Neuronal stem cell (in vitro differentiated cells): Measurements from ENCODE around the gene CNOT6L.

Source experiments
- DNase-seq: peaks from one replicate; pipeline ENCODE4 v3.0.0-alpha.2; 2013; ENCODE audit warnings: low spot score
- H2AFZ ChIP-seq: one replicate; pipeline ENCODE4 v1.6.1; 2013; ENCODE audit warnings: mild to moderate bottlenecking, low read length, inconsistent platforms
- H2AK5ac ChIP-seq: 2 replicates; pipeline ENCODE4 v1.6.1; 2013; ENCODE audit warnings: low read depth, mild to moderate bottlenecking, inconsistent platforms, low read length, moderate library complexity, mixed read lengths
- H2BK120ac ChIP-seq: 2 replicates; pipeline ENCODE4 v1.6.1; 2013; ENCODE audit warnings: low read depth, mild to moderate bottlenecking, inconsistent platforms, low read length, moderate library complexity, mixed read lengths
- H2BK12ac ChIP-seq: one replicate; pipeline ENCODE4 v1.6.1; 2013; ENCODE audit warnings: low read length, inconsistent platforms
- H2BK15ac ChIP-seq: 2 replicates; pipeline ENCODE4 v1.6.1; 2013; ENCODE audit warnings: mild to moderate bottlenecking, low read length, inconsistent platforms, mixed read lengths
- H2BK5ac ChIP-seq: one replicate; pipeline ENCODE4 v1.6.1; 2013; ENCODE audit warnings: inconsistent platforms, mild to moderate bottlenecking, low read length, moderate library complexity
- H3K14ac ChIP-seq: one replicate; pipeline ENCODE4 v1.6.1; 2013; ENCODE audit warnings: low read length, inconsistent platforms
- H3K18ac ChIP-seq: 2 replicates; pipeline ENCODE4 v1.6.1; 2013; ENCODE audit warnings: low read length, inconsistent platforms
- H3K23ac ChIP-seq: 2 replicates; pipeline ENCODE4 v1.6.1; 2013; ENCODE audit warnings: low read depth, mild to moderate bottlenecking, mixed read lengths, low read length, inconsistent platforms; ENCODE audit not compliant: poor library complexity
- H3K27ac ChIP-seq: replicated peaks from 3 replicates; pipeline ENCODE4 v1.5.1; 2013; ENCODE audit warnings: low read length, inconsistent platforms
- H3K27me3 ChIP-seq, 3 experiments: 2 replicates each; pipeline ENCODE4 v1.6.1; 2013; ENCODE audit warnings: low read length in 3 of 3, mild to moderate bottlenecking in 2 of 3, inconsistent platforms in 1 of 3, low read depth in 1 of 3, mixed read lengths in 1 of 3, moderate library complexity in 1 of 3; ENCODE audit not compliant: control insufficient read depth in 3 of 3, insufficient read depth in 3 of 3
- H3K36me3 ChIP-seq, 2 donors: replicated peaks in 1 of 2; 2 replicates each; pipeline ENCODE4 v1.6.1; 2013; ENCODE audit warnings: low read length in 2 of 2; ENCODE audit not compliant: control insufficient read depth in 2 of 2, insufficient read depth in 2 of 2
- H3K4ac ChIP-seq: 2 replicates; pipeline ENCODE4 v1.6.1; 2013; ENCODE audit warnings: inconsistent platforms, mild to moderate bottlenecking, low read length, moderate library complexity
- H3K4me1 ChIP-seq, 2 donors: 1 replicate in 1 of 2; 2 replicates in 1 of 2; pipeline ENCODE4 v1.6.1; 2013; ENCODE audit warnings: low read length in 2 of 2, low read depth in 1 of 2; ENCODE audit not compliant: control insufficient read depth in 2 of 2, insufficient read depth in 1 of 2
- H3K4me2 ChIP-seq: one replicate; pipeline ENCODE4 v1.6.1; 2013; ENCODE audit warnings: mild to moderate bottlenecking, low read length, inconsistent platforms; ENCODE audit not compliant: insufficient read depth, poor library complexity, severe bottlenecking
- H3K4me3 ChIP-seq, 2 donors: 2 replicates each; pipeline ENCODE4 v1.5.1; 2013; ENCODE audit warnings: low read length in 2 of 2, mild to moderate bottlenecking in 2 of 2, inconsistent platforms in 1 of 2, moderate library complexity in 1 of 2
- H3K79me1 ChIP-seq: one replicate; pipeline ENCODE4 v1.6.1; 2013; ENCODE audit warnings: low read depth, mild to moderate bottlenecking, inconsistent platforms, low read length, moderate library complexity
- H3K9ac ChIP-seq: one replicate; pipeline ENCODE4 v1.6.1; 2013; ENCODE audit warnings: mild to moderate bottlenecking, low read depth, low read length, inconsistent platforms; ENCODE audit not compliant: poor library complexity
- H3K9me3 ChIP-seq, 2 donors: replicated peaks in 1 of 2; 2 replicates each; pipeline versions ENCODE3 to v1.6.1; 2013; ENCODE audit warnings: low read length in 2 of 2, mild to moderate bottlenecking in 2 of 2, inconsistent platforms in 1 of 2, low read depth in 1 of 2, mixed read lengths in 1 of 2, moderate library complexity in 1 of 2; ENCODE audit not compliant: control insufficient read depth in 2 of 2, insufficient read depth in 1 of 2
- H4K8ac ChIP-seq: one replicate; pipeline ENCODE4 v1.6.1; 2013; ENCODE audit warnings: low read depth, mild to moderate bottlenecking, inconsistent platforms, low read length, moderate library complexity
- H4K91ac ChIP-seq: one replicate; pipeline ENCODE4 v1.6.1; 2013; ENCODE audit warnings: low read length, low read depth, mild to moderate bottlenecking, inconsistent platforms; ENCODE audit not compliant: poor library complexity
- WGBS, 2 donors: extraction: QIAGEN DNeasy Blood & Tissue Kit; methylation state at CpG; one replicate each; pipeline ENCODE4 v1.1.7; 2013; ENCODE audit warnings: missing lambda C conversion rate in 2 of 2, mixed read lengths in 1 of 2; ENCODE audit not compliant: insufficient read length in 2 of 2, insufficient replicate concordance in 1 of 2; ENCODE audit errors: extremely low coverage in 2 of 2; 5-methylcytosine and 5-hydroxymethylcytosine counted together

Gene CNOT6L

GRCh38 chr4:77800483-77801259 lies 18.5 kb downstream of the CNOT6L start:
- Histone ChIP-seq H3K9me3 (no peaks in the 10 kb centered on the region), H2BK5ac (no peak overlapping the region), H3K18ac (no peak overlapping the region), H2BK12ac (no peak overlapping the region), H3K14ac (no peak overlapping the region), H3K27ac (no peak overlapping the region), H2BK15ac (no peak overlapping the region), H2BK120ac (no peak overlapping the region), H3K27me3 (no peaks in the 10 kb centered on the region), H2AK5ac (no peak overlapping the region), H4K91ac (no peak overlapping the region), H3K9ac (no peak overlapping the region), H3K4me2 (no peak overlapping the region), H3K36me3 (no peaks in the 10 kb centered on the region), H2AFZ (peak overlapping the region; percentile 24), H3K79me1 (no peaks in the 10 kb centered on the region), H3K4me3 (no peak overlapping the region), H3K23ac (no peak overlapping the region), H3K4ac (no peak overlapping the region), H3K4me1 (peaks cover 3 to 10% of the 10 kb centered on the region in 2 donors), H4K8ac (no peak overlapping the region)
- DNase-seq = no peak
- no CpG with 5 or more reads among the region's 2 CpGs for WGBS, 2 donors

GRCh38 chr4:77800077-77800476 lies 19.1 kb downstream of the CNOT6L start:
- H3K4me2 ChIP-seq = no peak overlapping the region
- no peaks in the 10 kb centered on the region for H3K79me1 ChIP-seq
- H3K36me3 ChIP-seq = no peaks in the 10 kb centered on the region
- no peak overlapping the region for H2AK5ac ChIP-seq
- DNase-seq = no peak
- no peak overlapping the region for H4K8ac ChIP-seq
- no peak overlapping the region for H3K23ac ChIP-seq
- H3K4me1 ChIP-seq = peaks cover 3 to 10% of the 10 kb centered on the region in 2 donors
- no peaks in the 10 kb centered on the region for H3K27me3 ChIP-seq
- H3K18ac ChIP-seq = no peak overlapping the region
- H4K91ac ChIP-seq = no peak overlapping the region
- no peak overlapping the region for H2AFZ ChIP-seq
- H2BK120ac ChIP-seq = no peak overlapping the region
- no peaks in the 10 kb centered on the region for H3K9me3 ChIP-seq
- H3K4ac ChIP-seq = no peak overlapping the region
- H3K4me3 ChIP-seq = no peak overlapping the region
- H2BK12ac ChIP-seq = no peak overlapping the region
- no CpG with 5 or more reads among the region's 2 CpGs for WGBS, 2 donors
- no peak overlapping the region for H3K27ac ChIP-seq
- H2BK15ac ChIP-seq = no peak overlapping the region
- no peak overlapping the region for H3K9ac ChIP-seq
- H2BK5ac ChIP-seq = no peak overlapping the region
- no peak overlapping the region for H3K14ac ChIP-seq

GRCh38 chr4:77798385-77798784 lies 20.8 kb downstream of the CNOT6L start:
- Histone ChIP-seq H2BK120ac (no peak overlapping the region), H4K91ac (no peak overlapping the region), H3K27me3 (no peaks in the 10 kb centered on the region), H3K4me2 (no peak overlapping the region), H2AK5ac (no peak overlapping the region), H3K36me3 (no peaks in the 10 kb centered on the region), H3K23ac (no peak overlapping the region), H2AFZ (no peak overlapping the region), H3K79me1 (no peaks in the 10 kb centered on the region), H3K9ac (no peak overlapping the region), H3K4me1 (peaks cover 3 to 10% of the 10 kb centered on the region in 2 donors), H3K4ac (no peak overlapping the region), H4K8ac (no peak overlapping the region), H3K9me3 (no peaks in the 10 kb centered on the region), H2BK15ac (no peak overlapping the region), H2BK5ac (no peak overlapping the region), H2BK12ac (no peak overlapping the region), H3K14ac (no peak overlapping the region), H3K18ac (no peak overlapping the region), H3K4me3 (no peak overlapping the region), H3K27ac (no peak overlapping the region)
- WGBS, 2 donors = no CpG with 5 or more reads among the region's 5 CpGs
- DNase-seq = no peak

GRCh38 chr4:77797239-77797638 lies 21.9 kb downstream of the CNOT6L start:
- Histone ChIP-seq H3K79me1 (no peaks in the 10 kb centered on the region), H2BK12ac (no peak overlapping the region), H3K23ac (no peak overlapping the region), H3K14ac (no peak overlapping the region), H2AFZ (no peak overlapping the region), H3K27ac (no peak overlapping the region), H2BK120ac (no peak overlapping the region), H3K4me1 (peaks cover 3 to 10% of the 10 kb centered on the region in 2 donors), H2BK15ac (no peak overlapping the region), H3K4me3 (no peak overlapping the region), H3K36me3 (no peaks in the 10 kb centered on the region), H3K4ac (no peak overlapping the region), H3K9me3 (no peaks in the 10 kb centered on the region), H4K8ac (no peak overlapping the region), H3K9ac (no peak overlapping the region), H3K18ac (no peak overlapping the region), H2AK5ac (no peak overlapping the region), H3K4me2 (no peak overlapping the region), H2BK5ac (no peak overlapping the region), H3K27me3 (no peaks in the 10 kb centered on the region), H4K91ac (no peak overlapping the region)
- no peak for DNase-seq
